HEK293 (cell line): ENCODE results near the gene ASAP2.

ENCODE experiments used
- CTCF ChIA-PET: fragments of 350-600 bp; formaldehyde crosslinking; extraction: SDS; loops from one replicate; lab custom pipeline; 2021; ENCODE audit warnings: antibody characterized with exemption; lab: Yijun Ruan, JAX
- POLR2A ChIA-PET: fragments of 300-600 bp; formaldehyde crosslinking; extraction: SDS; loops from one replicate; lab custom pipeline; 2020; ENCODE audit warnings: antibody characterized with exemption, inconsistent platforms; lab: Yijun Ruan, JAX
- H3K27ac ChIP-seq: fragments of 200-500 bp; sonication (Bioruptor generic); 2 replicates; pipeline ENCODE4 v1.5.1; 2014; ENCODE audit warnings: low read depth, low read length, control low read depth, inconsistent platforms; ENCODE audit errors: extremely low read depth
- H3K36me3 ChIP-seq, 2 experiments: fragments of 200-500 bp in 1 of 2; sonication (Bioruptor generic) in 1 of 2; 1 replicate in 1 of 2; 2 replicates in 1 of 2; pipeline ENCODE4 v1.5.1; 2014 to 2017; ENCODE audit warnings: inconsistent platforms in 2 of 2, low read length in 2 of 2; ENCODE audit not compliant: control insufficient read depth in 2 of 2, insufficient read depth in 1 of 2
- H3K4me1 ChIP-seq: fragments of 200-500 bp; sonication (Bioruptor generic); 2 replicates; pipeline ENCODE4 v1.5.1; 2014; ENCODE audit warnings: mild to moderate bottlenecking, low read length, inconsistent platforms; ENCODE audit not compliant: control insufficient read depth, insufficient read depth
- H3K4me3 ChIP-seq: 2 replicates; pipeline ENCODE4 v1.5.1; 2011; ENCODE audit warnings: low read depth, mild to moderate bottlenecking, control low read depth, low read length, moderate library complexity
- H3K9me3 ChIP-seq: fragments of 200-500 bp; sonication (Bioruptor generic); 2 replicates; pipeline ENCODE4 v1.5.1; 2014; ENCODE audit warnings: low read depth, low read length, inconsistent platforms; ENCODE audit not compliant: control insufficient read depth, insufficient read depth
- BCL11A ChIP-seq: fragments of 450-650 bp; formaldehyde crosslinking; IDR thresholded peaks from 2 replicates; pipeline ENCODE4 v1.5.1; 2016; ENCODE audit warnings: low read depth, missing biosample characterization, missing genetic modification characterization
- FEZF1 ChIP-seq: fragments of 450-650 bp; formaldehyde crosslinking; IDR thresholded peaks from 2 replicates; pipeline ENCODE4 v1.5.1; 2016; ENCODE audit warnings: missing biosample characterization, missing genetic modification characterization
- HIC1 ChIP-seq: fragments of 450-650 bp; formaldehyde crosslinking; IDR thresholded peaks from 2 replicates; pipeline ENCODE4 v1.5.1; 2016; ENCODE audit warnings: missing biosample characterization, missing genetic modification characterization
- OVOL3 ChIP-seq: fragments of 450-650 bp; formaldehyde crosslinking; IDR thresholded peaks from 2 replicates; pipeline ENCODE4 v1.5.1; 2016; ENCODE audit warnings: missing biosample characterization, missing genetic modification characterization
- PBX3 ChIP-seq: sonication (generic); formaldehyde crosslinking; IDR thresholded peaks from 2 replicates; pipeline ENCODE4 v1.8.1; 2022; ENCODE audit warnings: mild to moderate bottlenecking, moderate library complexity, missing genetic modification reagents
- SCRT2 ChIP-seq: fragments of 450-650 bp; formaldehyde crosslinking; IDR thresholded peaks from 2 replicates; pipeline ENCODE4 v1.5.1; 2016; ENCODE audit warnings: missing biosample characterization, missing genetic modification characterization
- SP7 ChIP-seq: fragments of 450-650 bp; formaldehyde crosslinking; IDR thresholded peaks from 2 replicates; pipeline ENCODE4 v1.5.1; 2016; ENCODE audit warnings: missing biosample characterization, missing genetic modification characterization
- TSHZ1 ChIP-seq: fragments of 450-650 bp; formaldehyde crosslinking; IDR thresholded peaks from 2 replicates; pipeline ENCODE4 v1.5.1; 2016; ENCODE audit warnings: missing biosample characterization, missing genetic modification characterization, borderline replicate concordance
- ZBTB48 ChIP-seq: fragments of 450-650 bp; formaldehyde crosslinking; IDR thresholded peaks from 2 replicates; pipeline ENCODE4 v1.5.1; 2016; ENCODE audit warnings: missing biosample characterization, missing genetic modification characterization
- ZBTB8A ChIP-seq: fragments of 450-650 bp; formaldehyde crosslinking; IDR thresholded peaks from 2 replicates; pipeline ENCODE4 v1.5.1; 2016; ENCODE audit warnings: missing biosample characterization, missing genetic modification characterization
- ZNF23 ChIP-seq: fragments of 450-650 bp; formaldehyde crosslinking; IDR thresholded peaks from 2 replicates; pipeline ENCODE4 v1.5.1; 2016; ENCODE audit warnings: missing biosample characterization, missing genetic modification characterization, borderline replicate concordance
- ZNF311 ChIP-seq: fragments of 450-650 bp; formaldehyde crosslinking; IDR thresholded peaks from 2 replicates; pipeline ENCODE4 v1.5.1; 2017; ENCODE audit warnings: missing biosample characterization, missing genetic modification characterization, borderline replicate concordance
- ZNF366 ChIP-seq: fragments of 450-650 bp; formaldehyde crosslinking; conservative IDR thresholded peaks from 2 replicates; pipeline ENCODE4 v1.5.1; 2016; ENCODE audit warnings: missing biosample characterization, missing genetic modification characterization
- ZNF37A ChIP-seq: fragments of 450-650 bp; IDR thresholded peaks from 2 replicates; pipeline ENCODE4 v1.5.1; 2018; ENCODE audit warnings: missing biosample characterization, missing genetic modification characterization
- ZNF416 ChIP-seq: fragments of 450-650 bp; formaldehyde crosslinking; IDR thresholded peaks from 2 replicates; pipeline ENCODE4 v1.5.1; 2016; ENCODE audit warnings: missing biosample characterization, missing genetic modification characterization
- ZNF488 ChIP-seq: fragments of 450-650 bp; formaldehyde crosslinking; IDR thresholded peaks from 2 replicates; pipeline ENCODE4 v1.5.1; 2016; ENCODE audit warnings: missing biosample characterization, missing genetic modification characterization
- ZNF555 ChIP-seq: fragments of 450-650 bp; formaldehyde crosslinking; conservative IDR thresholded peaks from 2 replicates; pipeline ENCODE4 v1.5.1; 2017; ENCODE audit warnings: missing biosample characterization, mild to moderate bottlenecking, missing genetic modification characterization, inconsistent platforms
- ZNF626 ChIP-seq: fragments of 450-650 bp; sonication (Bioruptor Pico); formaldehyde crosslinking; IDR thresholded peaks from 2 replicates; pipeline ENCODE4 v1.5.1; 2018; ENCODE audit warnings: missing biosample characterization, missing genetic modification characterization, inconsistent platforms
- ZNF670 ChIP-seq: fragments of 450-650 bp; formaldehyde crosslinking; IDR thresholded peaks from 2 replicates; pipeline ENCODE4 v1.5.1; 2016; ENCODE audit warnings: missing biosample characterization, missing genetic modification characterization, low read depth
- ZNF830 ChIP-seq: fragments of 450-650 bp; IDR thresholded peaks from 2 replicates; pipeline ENCODE4 v1.5.0; 2018; ENCODE audit warnings: missing biosample characterization, missing genetic modification characterization, low read depth, mild to moderate bottlenecking, moderate library complexity
- ZNF837 ChIP-seq: fragments of 450-650 bp; formaldehyde crosslinking; IDR thresholded peaks from 2 replicates; pipeline ENCODE4 v1.5.1; 2016; ENCODE audit warnings: missing biosample characterization, missing genetic modification characterization
- ZSCAN16 ChIP-seq: fragments of 450-650 bp; formaldehyde crosslinking; IDR thresholded peaks from 2 replicates; pipeline ENCODE4 v1.5.1; 2016; ENCODE audit warnings: missing biosample characterization, missing genetic modification characterization
- ZSCAN5A ChIP-seq: fragments of 450-650 bp; formaldehyde crosslinking; IDR thresholded peaks from 2 replicates; pipeline ENCODE4 v1.5.1; 2016; ENCODE audit warnings: missing biosample characterization, missing genetic modification characterization
- TF ChIP-seq, protein P1 (sequence below): fragments of 450-650 bp; formaldehyde crosslinking; IDR thresholded peaks from 2 replicates; pipeline ENCODE4 v1.5.1; 2017; ENCODE audit warnings: missing biosample characterization, missing genetic modification characterization
- TF ChIP-seq, protein P2 (sequence below): fragments of 450-650 bp; formaldehyde crosslinking; IDR thresholded peaks from 2 replicates; pipeline ENCODE4 v1.5.1; 2016; ENCODE audit warnings: missing biosample characterization, missing genetic modification characterization

Gene ASAP2

GRCh38 chr2:9274701-9275343 lies 68.2 kb downstream of the ASAP2 start (continued):
- TF ChIP-seq BCL11A = no peak
- TF ChIP-seq TSHZ1 = no peak
- no peak for TF ChIP-seq OVOL3 (tag by site-specific recombination)
- no peak for TF ChIP-seq SP7
- TF ChIP-seq ZNF488 (tag by site-specific recombination) = no peak

- Histone ChIP-seq H3K4me1 (no peaks in the 10 kb centered on the region), H3K4me3 (no peak overlapping the region), H3K36me3 (no peaks in the 10 kb centered on the region), H3K27ac (no peak overlapping the region), H3K9me3 (no peaks in the 10 kb centered on the region)
- ChIA-PET CTCF (interaction anchor here (1.1 kb wide), 1 partner anchor 9 kb away, joined by 3 read pairs; no protein-coding TSS in a partner anchor), POLR2A (no interaction called here)
- TF ChIP-seq ZNF23 (tag by site-specific recombination) (no peak), ZBTB8A (tag by site-specific recombination) (no peak), HIC1 (tag by site-specific recombination) (no peak), ZNF837 (no peak), ZBTB48 (tag by site-specific recombination) (no peak), ZSCAN5A (tag by site-specific recombination) (no peak), ZNF37A (tag by site-specific recombination) (no peak), ZNF555 (tag by site-specific recombination) (no peak), ZNF670 (tag by site-specific recombination) (no peak), ZNF366 (no peak), ZNF416 (tag by site-specific recombination) (no peak), ZNF626 (tag by site-specific recombination) (no peak), PBX3 (CRISPR knock-in tag) (no peak), ZNF311 (tag by site-specific recombination) (no peak), SCRT2 (tag by site-specific recombination) (no peak), FEZF1 (no peak), ZNF830 (tag by site-specific recombination) (no peak), ZSCAN16 (tag by site-specific recombination) (no peak)
- TF ChIP-seq, protein P1, sequence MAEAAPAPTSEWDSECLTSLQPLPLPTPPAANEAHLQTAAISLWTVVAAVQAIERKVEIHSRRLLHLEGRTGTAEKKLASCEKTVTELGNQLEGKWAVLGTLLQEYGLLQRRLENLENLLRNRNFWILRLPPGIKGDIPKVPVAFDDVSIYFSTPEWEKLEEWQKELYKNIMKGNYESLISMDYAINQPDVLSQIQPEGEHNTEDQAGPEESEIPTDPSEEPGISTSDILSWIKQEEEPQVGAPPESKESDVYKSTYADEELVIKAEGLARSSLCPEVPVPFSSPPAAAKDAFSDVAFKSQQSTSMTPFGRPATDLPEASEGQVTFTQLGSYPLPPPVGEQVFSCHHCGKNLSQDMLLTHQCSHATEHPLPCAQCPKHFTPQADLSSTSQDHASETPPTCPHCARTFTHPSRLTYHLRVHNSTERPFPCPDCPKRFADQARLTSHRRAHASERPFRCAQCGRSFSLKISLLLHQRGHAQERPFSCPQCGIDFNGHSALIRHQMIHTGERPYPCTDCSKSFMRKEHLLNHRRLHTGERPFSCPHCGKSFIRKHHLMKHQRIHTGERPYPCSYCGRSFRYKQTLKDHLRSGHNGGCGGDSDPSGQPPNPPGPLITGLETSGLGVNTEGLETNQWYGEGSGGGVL = no peak
- TF ChIP-seq, protein P2, sequence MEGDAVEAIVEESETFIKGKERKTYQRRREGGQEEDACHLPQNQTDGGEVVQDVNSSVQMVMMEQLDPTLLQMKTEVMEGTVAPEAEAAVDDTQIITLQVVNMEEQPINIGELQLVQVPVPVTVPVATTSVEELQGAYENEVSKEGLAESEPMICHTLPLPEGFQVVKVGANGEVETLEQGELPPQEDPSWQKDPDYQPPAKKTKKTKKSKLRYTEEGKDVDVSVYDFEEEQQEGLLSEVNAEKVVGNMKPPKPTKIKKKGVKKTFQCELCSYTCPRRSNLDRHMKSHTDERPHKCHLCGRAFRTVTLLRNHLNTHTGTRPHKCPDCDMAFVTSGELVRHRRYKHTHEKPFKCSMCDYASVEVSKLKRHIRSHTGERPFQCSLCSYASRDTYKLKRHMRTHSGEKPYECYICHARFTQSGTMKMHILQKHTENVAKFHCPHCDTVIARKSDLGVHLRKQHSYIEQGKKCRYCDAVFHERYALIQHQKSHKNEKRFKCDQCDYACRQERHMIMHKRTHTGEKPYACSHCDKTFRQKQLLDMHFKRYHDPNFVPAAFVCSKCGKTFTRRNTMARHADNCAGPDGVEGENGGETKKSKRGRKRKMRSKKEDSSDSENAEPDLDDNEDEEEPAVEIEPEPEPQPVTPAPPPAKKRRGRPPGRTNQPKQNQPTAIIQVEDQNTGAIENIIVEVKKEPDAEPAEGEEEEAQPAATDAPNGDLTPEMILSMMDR (tag by site-specific recombination) = no peak
These were observed 68.8 kb downstream of the ASAP2 start for GRCh38 chr2:9275399-9275798.
